Activated CD8-positive, alpha-beta memory T cell treated with anti-CD3 and anti-CD28 coated beads, Interleukin-2, amount 50 U/mL, for 24 hours (primary cell): ENCODE measurements around the gene HPCAL1.

Experiments
- DNase-seq: peaks from one replicate; pipeline ENCODE4 v3.0.0-alpha.2; 2020; ENCODE audit errors: extremely low read depth

Gene HPCAL1

GRCh38 chr2:10269711-10270610 is 32.7 kb upstream of the HPCAL1 start:
- DNase-seq = no peak

- DNase-seq = no peak
Observed at GRCh38 chr2:10271509-10271908, 31.2 kb upstream of the HPCAL1 start.

GRCh38 chr2:10271946-10272345 is 30.8 kb upstream of the HPCAL1 start:
- no peak for DNase-seq

GRCh38 chr2:10272464-10272863 is 30.2 kb upstream of the HPCAL1 start:
- no peak for DNase-seq

- DNase-seq = no peak
Observed at GRCh38 chr2:10273215-10274175, 29.2 kb upstream of the HPCAL1 start.

GRCh38 chr2:10274376-10274775 is 28.3 kb upstream of the HPCAL1 start:
- DNase-seq = no peak

GRCh38 chr2:10274983-10275802 is 27.5 kb upstream of the HPCAL1 start:
- DNase-seq = no peak

GRCh38 chr2:10276481-10277292 is 26.0 kb upstream of the HPCAL1 start:
- no peak for DNase-seq

- no peak for DNase-seq
Observed at GRCh38 chr2:10277293-10278028, 25.2 kb upstream of the HPCAL1 start.

- DNase-seq = no peak
Observed at GRCh38 chr2:10278029-10278762, 24.5 kb upstream of the HPCAL1 start.

- no peak for DNase-seq
Observed at GRCh38 chr2:10278763-10279471, 23.8 kb upstream of the HPCAL1 start.

GRCh38 chr2:10279472-10279870 is 23.2 kb upstream of the HPCAL1 start:
- no peak for DNase-seq

GRCh38 chr2:10279946-10280463 is 22.7 kb upstream of the HPCAL1 start:
- no peak for DNase-seq

GRCh38 chr2:10281891-10282290 is 20.8 kb upstream of the HPCAL1 start:
- DNase-seq = no peak

- no peak for DNase-seq
Observed at GRCh38 chr2:10282611-10283105, 20.0 kb upstream of the HPCAL1 start.

- DNase-seq = no peak
Observed at GRCh38 chr2:10283106-10284062, 19.3 kb upstream of the HPCAL1 start.
